Measurements from ENCODE around the gene BRF1.

DNA sequence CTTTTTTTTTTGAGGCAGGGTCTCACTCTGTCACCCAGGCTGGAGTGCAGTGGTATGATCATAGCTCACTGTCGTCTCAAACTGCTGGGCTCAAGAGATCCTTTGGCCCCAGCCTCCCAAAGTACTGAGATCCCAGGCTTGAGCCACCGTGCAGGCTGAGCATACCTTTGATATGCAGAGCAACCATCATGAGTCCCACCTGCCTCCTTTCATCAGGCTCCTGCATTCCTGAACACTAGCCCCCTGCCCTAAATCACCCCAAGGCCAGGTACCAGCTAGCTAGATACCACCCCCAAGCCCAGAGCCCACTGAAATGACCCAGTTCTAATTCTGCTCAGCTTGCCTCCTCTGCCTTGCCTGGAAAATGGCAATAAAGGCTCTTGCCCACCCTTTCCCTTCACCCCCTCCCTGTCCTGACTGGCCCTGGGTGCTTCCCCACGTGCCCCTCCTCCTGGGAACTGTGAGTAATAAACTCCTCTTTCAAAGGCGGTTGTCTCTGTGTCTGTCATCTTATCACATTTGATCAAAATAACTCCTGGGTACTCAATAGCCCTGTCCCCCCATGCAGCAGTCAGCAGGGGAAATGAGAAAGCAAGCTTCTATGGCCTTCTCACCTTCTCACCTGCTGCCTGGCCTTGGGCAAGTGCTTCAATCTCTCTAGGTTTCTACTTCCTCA lies 6.4 kb upstream of the BRF1 start:
- TF ChIP-seq, protein P1, sequence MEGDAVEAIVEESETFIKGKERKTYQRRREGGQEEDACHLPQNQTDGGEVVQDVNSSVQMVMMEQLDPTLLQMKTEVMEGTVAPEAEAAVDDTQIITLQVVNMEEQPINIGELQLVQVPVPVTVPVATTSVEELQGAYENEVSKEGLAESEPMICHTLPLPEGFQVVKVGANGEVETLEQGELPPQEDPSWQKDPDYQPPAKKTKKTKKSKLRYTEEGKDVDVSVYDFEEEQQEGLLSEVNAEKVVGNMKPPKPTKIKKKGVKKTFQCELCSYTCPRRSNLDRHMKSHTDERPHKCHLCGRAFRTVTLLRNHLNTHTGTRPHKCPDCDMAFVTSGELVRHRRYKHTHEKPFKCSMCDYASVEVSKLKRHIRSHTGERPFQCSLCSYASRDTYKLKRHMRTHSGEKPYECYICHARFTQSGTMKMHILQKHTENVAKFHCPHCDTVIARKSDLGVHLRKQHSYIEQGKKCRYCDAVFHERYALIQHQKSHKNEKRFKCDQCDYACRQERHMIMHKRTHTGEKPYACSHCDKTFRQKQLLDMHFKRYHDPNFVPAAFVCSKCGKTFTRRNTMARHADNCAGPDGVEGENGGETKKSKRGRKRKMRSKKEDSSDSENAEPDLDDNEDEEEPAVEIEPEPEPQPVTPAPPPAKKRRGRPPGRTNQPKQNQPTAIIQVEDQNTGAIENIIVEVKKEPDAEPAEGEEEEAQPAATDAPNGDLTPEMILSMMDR (IDR thresholded peaks at IDR 0.05), result no peak
- TF ChIP-seq POLR2A (IDR thresholded peaks at IDR 0.05), result no peak

Data from thyroid gland (tissue), 4 donors.